Osteoblast (primary cell): ENCODE measurements around the gene SHROOM2. TPM values are rescaled to one million over a fixed set of nuclear protein-coding genes. Genes with fewer than 3 reads are reported as not detected.

Experiments
- DNase-seq: peaks from one replicate; pipeline ENCODE4 v3.0.0; 2011; ENCODE audit warnings: low spot score, mixed read lengths; ENCODE audit not compliant: insufficient read length; ENCODE audit errors: missing footprints
- H2AFZ ChIP-seq: 2 replicates; pipeline ENCODE4 v1.6.0; 2011; ENCODE audit warnings: mild to moderate bottlenecking, low read length
- H3K27ac ChIP-seq: 2 replicates; pipeline ENCODE4 v1.5.1; 2011; ENCODE audit warnings: mild to moderate bottlenecking, low read depth, low read length, moderate library complexity
- H3K27me3 ChIP-seq: 2 replicates; pipeline ENCODE4 v1.6.0; 2012; ENCODE audit warnings: mild to moderate bottlenecking, control low read depth, inconsistent platforms, low read length, moderate library complexity; ENCODE audit not compliant: insufficient read depth
- H3K36me3 ChIP-seq: 2 replicates; pipeline ENCODE4 v1.5.1; 2011; ENCODE audit warnings: mild to moderate bottlenecking, low read length, control low read depth, moderate library complexity; ENCODE audit not compliant: insufficient read depth
- H3K4me1 ChIP-seq: 2 replicates; pipeline ENCODE4 v1.5.1; 2011; ENCODE audit warnings: mild to moderate bottlenecking, low read length, control low read depth, moderate library complexity; ENCODE audit not compliant: insufficient read depth
- H3K4me2 ChIP-seq: 2 replicates; pipeline ENCODE4 v1.6.0; 2011; ENCODE audit warnings: mild to moderate bottlenecking, low read length; ENCODE audit not compliant: insufficient read depth
- H3K4me3 ChIP-seq: fragments of 200-600 bp; sonication (generic); 3 replicates; pipeline ENCODE4 v1.5.1; 2012; ENCODE audit warnings: mild to moderate bottlenecking, low read length, inconsistent platforms; ENCODE audit not compliant: insufficient read depth
- H3K79me2 ChIP-seq: 2 replicates; pipeline ENCODE4 v1.6.0; 2012; ENCODE audit warnings: mild to moderate bottlenecking, low read length, control low read depth, inconsistent platforms; ENCODE audit not compliant: insufficient read depth
- H3K9me3 ChIP-seq: 2 replicates; pipeline ENCODE4 v1.5.1; 2011; ENCODE audit warnings: low read depth, low read length, control low read depth
- H4K20me1 ChIP-seq: 2 replicates; pipeline ENCODE4 v1.6.0; 2012; ENCODE audit warnings: mild to moderate bottlenecking, low read length, control low read depth; ENCODE audit not compliant: insufficient read depth
- CTCF ChIP-seq: IDR thresholded peaks from 2 replicates; pipeline ENCODE4 v1.5.1; 2011; ENCODE audit warnings: mild to moderate bottlenecking, low read depth, low read length, moderate library complexity; ENCODE audit errors: extremely low read depth
- total RNA-seq: library from RNA; depleted of rRNA; stranded (reverse); fragments of >200 nt; gene quantifications from 2 replicates; pipeline ENCODE4 v1.2.3, GENCODE V29; 2012

Gene SHROOM2
- total RNA-seq, 1 donor = 8.0 TPM

GRCh38 chrX:9921407-9921806 is 135.2 kb downstream of the SHROOM2 start:
- peaks cover 3% of the 10 kb centered on the region for H4K20me1 ChIP-seq
- H3K4me2 ChIP-seq = no peak overlapping the region
- no peaks in the 10 kb centered on the region for H3K27me3 ChIP-seq
- H3K9me3 ChIP-seq = no peaks in the 10 kb centered on the region
- H3K79me2 ChIP-seq = peaks cover 59% of the 10 kb centered on the region
- H3K4me1 ChIP-seq = no peaks in the 10 kb centered on the region
- H3K4me3 ChIP-seq = no peak overlapping the region
- no peak overlapping the region for H3K27ac ChIP-seq
- TF ChIP-seq CTCF = no peak
- no peak overlapping the region for H2AFZ ChIP-seq
- DNase-seq = no peak
- H3K36me3 ChIP-seq = no peaks in the 10 kb centered on the region

- no peaks in the 10 kb centered on the region for H3K27me3 ChIP-seq
- H4K20me1 ChIP-seq = peaks cover 3% of the 10 kb centered on the region
- no peak overlapping the region for H3K4me3 ChIP-seq
- H3K79me2 ChIP-seq = peaks cover 52% of the 10 kb centered on the region
- H2AFZ ChIP-seq = no peak overlapping the region
- no peak for DNase-seq
- no peaks in the 10 kb centered on the region for H3K4me1 ChIP-seq
- no peaks in the 10 kb centered on the region for H3K36me3 ChIP-seq
- TF ChIP-seq CTCF = no peak
- no peaks in the 10 kb centered on the region for H3K9me3 ChIP-seq
- H3K4me2 ChIP-seq = no peak overlapping the region
- no peak overlapping the region for H3K27ac ChIP-seq
These were observed 137.1 kb downstream of the SHROOM2 start for GRCh38 chrX:9923357-9923756.

- Histone ChIP-seq H3K4me1 (no peaks in the 10 kb centered on the region), H4K20me1 (peaks cover 7% of the 10 kb centered on the region), H2AFZ (no peak overlapping the region), H3K36me3 (no peaks in the 10 kb centered on the region), H3K4me3 (no peak overlapping the region), H3K9me3 (no peaks in the 10 kb centered on the region), H3K27me3 (no peaks in the 10 kb centered on the region), H3K4me2 (no peak overlapping the region), H3K79me2 (peaks cover 51% of the 10 kb centered on the region), H3K27ac (no peak overlapping the region)
- DNase-seq = no peak
- TF ChIP-seq CTCF = no peak
These were observed 139.8 kb downstream of the SHROOM2 start for GRCh38 chrX:9926002-9926401.

- Histone ChIP-seq H3K4me2 (no peak overlapping the region), H3K27ac (no peak overlapping the region), H3K36me3 (peaks cover 8% of the 10 kb centered on the region), H3K79me2 (peaks cover 52% of the 10 kb centered on the region), H3K9me3 (no peaks in the 10 kb centered on the region), H3K27me3 (no peaks in the 10 kb centered on the region), H4K20me1 (peaks cover 4% of the 10 kb centered on the region), H3K4me3 (no peak overlapping the region), H2AFZ (no peak overlapping the region), H3K4me1 (no peaks in the 10 kb centered on the region)
- DNase-seq = no peak
- no peak for TF ChIP-seq CTCF
These were observed 141.7 kb downstream of the SHROOM2 start for GRCh38 chrX:9927698-9928482.
